DMS153 treated with DMSO at 0.1 percent for 48 hours (cell line): Measurements from ENCODE around the gene CD244.
"Not testable (repeated sequence)": the region's sequence is repeated elsewhere in the genome, so short reads cannot be mapped to it uniquely, and the experiment has no call there.

ENCODE experiments used
- DNase-seq: peaks from one replicate; lab custom pipeline; 2025; ENCODE audit not compliant: unreplicated experiment; lab: John Stamatoyannopoulos, UW

CD244 gene

GRCh38 chr1:160782988-160783765, 79.5 kb downstream of the CD244 start:
- not testable (repeated sequence) for DNase-seq

GRCh38 chr1:160781914-160782689, 80.6 kb downstream of the CD244 start:
- no peak for DNase-seq

GRCh38 chr1:160781186-160781766, 81.4 kb downstream of the CD244 start:
- DNase-seq = peak; percentile 62

- DNase-seq = no peak
Observed at GRCh38 chr1:160780398-160780755, 82.3 kb downstream of the CD244 start.
